Common myeloid progenitor, CD34-positive (primary cell): ENCODE measurements around the gene UBE2S. TPM values are rescaled to one million over a fixed set of nuclear protein-coding genes. Genes with fewer than 3 reads are reported as not detected.
"Not testable (repeated sequence)": the region's sequence is repeated elsewhere in the genome, so short reads cannot be mapped to it uniquely, and the experiment has no call there.

Experiments
- CTCF ChIA-PET: fragments of 350-600 bp; sonication (Branson Sonifier 250); formaldehyde crosslinking; loops from one replicate; lab custom pipeline; 2021; ENCODE audit warnings: antibody characterized with exemption; lab: Charles Lee
- POLR2A ChIA-PET: fragments of 350-600 bp; sonication (Branson Sonifier 250); formaldehyde crosslinking; loops from one replicate; lab custom pipeline; 2021; ENCODE audit warnings: antibody characterized with exemption; lab: Charles Lee
- DNase-seq, 3 donors: peaks; one replicate each; pipeline versions ENCODE4 v3.0.0 to v3.0.0-alpha.2; 2013
- H3K27ac ChIP-seq, 2 experiments: 1 replicate in 1 of 2; 2 replicates in 1 of 2; pipeline ENCODE4 v1.7.0; 2013; ENCODE audit warnings: inconsistent platforms in 2 of 2, low read length in 2 of 2, mild to moderate bottlenecking in 2 of 2, low read depth in 1 of 2, moderate library complexity in 1 of 2; ENCODE audit not compliant: severe bottlenecking in 2 of 2, insufficient read depth in 1 of 2, poor library complexity in 1 of 2
- H3K27me3 ChIP-seq, 5 experiments: replicated peaks in 2 of 5; 1 replicate in 3 of 5; 2 replicates in 2 of 5; pipeline versions ENCODE4 v1.6.1 to v1.7.0; 2013; ENCODE audit warnings: low read length in 4 of 5, mild to moderate bottlenecking in 2 of 5, moderate library complexity in 2 of 5, inconsistent platforms in 1 of 5; ENCODE audit not compliant: insufficient read depth in 5 of 5, control insufficient read depth in 4 of 5
- H3K36me3 ChIP-seq, 4 experiments: 1 replicate in 2 of 4; 2 replicates in 2 of 4; pipeline versions ENCODE4 v1.6.1 to v1.7.0; 2013; ENCODE audit warnings: low read length in 3 of 4, control low read depth in 1 of 4, mild to moderate bottlenecking in 1 of 4; ENCODE audit not compliant: control insufficient read depth in 4 of 4, insufficient read depth in 4 of 4
- H3K4me1 ChIP-seq, 4 experiments: 1 replicate in 3 of 4; 2 replicates in 1 of 4; pipeline versions ENCODE4 v1.6.1 to v1.7.1; 2013; ENCODE audit warnings: low read length in 3 of 4, mild to moderate bottlenecking in 3 of 4, control low read depth in 1 of 4, inconsistent platforms in 1 of 4, moderate library complexity in 1 of 4; ENCODE audit not compliant: control insufficient read depth in 4 of 4, insufficient read depth in 4 of 4; ENCODE audit errors: control extremely low read depth in 1 of 4
- H3K4me3 ChIP-seq, 7 experiments: 1 replicate in 4 of 7; 2 replicates in 3 of 7; pipeline versions ENCODE4 v1.5.1 to v1.7.0; 2013; ENCODE audit warnings: mild to moderate bottlenecking in 7 of 7, low read length in 6 of 7, moderate library complexity in 6 of 7, inconsistent platforms in 2 of 7, low read depth in 2 of 7, control low read depth in 1 of 7; ENCODE audit not compliant: insufficient read depth in 4 of 7, control insufficient read depth in 1 of 7; ENCODE audit errors: extremely low read depth in 1 of 7
- H3K9me3 ChIP-seq, 5 experiments: 1 replicate in 4 of 5; 2 replicates in 1 of 5; pipeline versions ENCODE4 v1.6.1 to v1.7.1; 2013; ENCODE audit warnings: low read length in 4 of 5, mild to moderate bottlenecking in 2 of 5, inconsistent platforms in 1 of 5, low read depth in 1 of 5, moderate library complexity in 1 of 5; ENCODE audit not compliant: control insufficient read depth in 4 of 5, insufficient read depth in 2 of 5; ENCODE audit errors: control extremely low read depth in 1 of 5
- WGBS: methylation state at CpG from one replicate; pipeline ENCODE4 v1.1.5; 2013; ENCODE audit not compliant: insufficient coverage; 5-methylcytosine and 5-hydroxymethylcytosine counted together
- polyA plus RNA-seq: library from polyadenylated mRNA; unstranded; fragments of 120-200 nt; gene quantifications from one replicate; pipeline ENCODE4 v1.2.1, GENCODE V29; 2013

Gene UBE2S
- polyA plus RNA-seq, result 38.6 TPM

DNA sequence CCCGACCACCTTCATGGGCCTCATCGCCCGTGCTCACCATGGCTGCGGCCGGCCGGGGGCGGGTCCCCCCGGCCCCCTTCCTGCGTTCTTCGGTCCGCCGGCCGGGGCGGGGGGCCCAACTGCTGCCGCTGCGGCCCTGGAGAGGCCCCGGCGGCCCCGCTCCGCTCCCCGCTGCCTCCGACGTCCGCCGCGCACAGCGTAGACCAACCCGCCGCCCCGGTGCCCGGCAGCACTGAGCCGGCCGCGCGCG is at the start of gene UBE2S:
Gene UBE2S (minus strand): TSS at position 239 of the 250 bp plus-strand sequence. CDS start 199 bp downstream, at position 40.
- CTCF ChIA-PET, H3K27me3 ChIP-seq, H3K9me3 ChIP-seq, DNase-seq: not testable (repeated sequence)
- peaks cover 4 to 37% (median 27%) of the 10 kb centered on the region in 4 experiments for H3K36me3 ChIP-seq
- POLR2A ChIA-PET, result interaction anchor here (0.6 to 1.6 kb wide), 17 partner anchors 11 to 153 kb away, joined by 3 to 15 read pairs (median 5); partner anchors contain the start of genes HSPBP1, ISOC2, KMT5C and PPP6R1
- WGBS, result 0% methylated on average over 19 of the region's 36 CpGs
- H3K27ac ChIP-seq, result peak within 1 kb of the TSS; percentile 88 to 94
- H3K4me3 ChIP-seq, result peak within 1 kb of the TSS; percentile 68 to 87 (median 80)
- peaks cover 5 to 24% (median 22%) of the 10 kb centered on the region in 4 experiments for H3K4me1 ChIP-seq

DNA sequence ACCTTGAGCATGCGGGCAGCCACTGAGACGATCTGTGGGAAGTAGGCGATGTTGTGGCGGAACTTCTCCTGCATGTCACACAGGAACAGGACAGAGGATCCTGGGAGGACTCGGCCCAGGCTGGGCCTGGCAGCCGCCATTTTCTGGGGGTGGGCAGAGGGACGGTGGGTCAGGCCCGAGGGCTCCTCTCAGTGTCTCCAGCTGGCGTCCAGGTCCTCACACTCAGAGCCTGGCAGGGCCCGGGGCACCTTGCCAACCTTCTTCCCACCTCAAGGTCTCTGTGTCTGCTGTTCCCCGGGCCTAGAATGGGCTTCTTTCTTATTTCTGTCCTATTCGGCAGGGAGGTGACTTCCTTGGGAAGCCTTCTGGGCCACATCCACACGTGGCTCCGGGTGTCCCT is 48.8 kb upstream of the UBE2S start:
- POLR2A ChIA-PET, result no interaction called here
- CTCF ChIA-PET, result no interaction called here
- H3K9me3 ChIP-seq, result no peaks in the 10 kb centered on the region
- H3K36me3 ChIP-seq, result peaks cover 0 to 17% (median 10%) of the 10 kb centered on the region in 4 experiments
- peaks cover 0 to 26% (median 22%) of the 10 kb centered on the region in 4 experiments for H3K4me1 ChIP-seq
- WGBS, result 97% methylated on average over 14 of the region's 14 CpGs
- H3K27ac ChIP-seq, result no peak overlapping the region
- H3K4me3 ChIP-seq, result no peak overlapping the region
- no peak for DNase-seq
- H3K27me3 ChIP-seq, result peaks cover 0 to 17% (median 7%) of the 10 kb centered on the region in 5 experiments

GRCh38 chr19:55455576-55456235 is 48.1 kb upstream of the UBE2S start:
- Histone ChIP-seq H3K36me3 (peaks cover 0 to 17% (median 10%) of the 10 kb centered on the region in 4 experiments), H3K4me1 (peaks cover 0 to 23% (median 18%) of the 10 kb centered on the region in 4 experiments), H3K9me3 (no peaks in the 10 kb centered on the region), H3K27ac (no peak overlapping the region), H3K27me3 (peaks cover 0 to 22% (median 7%) of the 10 kb centered on the region in 5 experiments), H3K4me3 (no peak overlapping the region)
- ChIA-PET CTCF (no interaction called here), POLR2A (no interaction called here)
- WGBS, result 94% methylated on average over 8 of the region's 11 CpGs
- DNase-seq, result no peak

- H3K4me1 ChIP-seq, result peaks cover 0 to 18% (median 11%) of the 10 kb centered on the region in 4 experiments
- H3K4me3 ChIP-seq, result no peak overlapping the region
- peaks cover 0 to 30% (median 11%) of the 10 kb centered on the region in 5 experiments for H3K27me3 ChIP-seq
- H3K27ac ChIP-seq, result no peak overlapping the region
- peaks cover 0 to 17% (median 10%) of the 10 kb centered on the region in 4 experiments for H3K36me3 ChIP-seq
- CTCF ChIA-PET, result interaction anchor here (1.9 kb wide), 1 partner anchor 314 kb away, joined by 10 read pairs; no protein-coding TSS in a partner anchor
- DNase-seq, result peak in 2 of 3 donors; percentile 61 to 68
- POLR2A ChIA-PET, result no interaction called here
- H3K9me3 ChIP-seq, result no peaks in the 10 kb centered on the region
- WGBS, result 83% methylated on average over 12 of the region's 14 CpGs
Measured at GRCh38 chr19:55454787-55455243, 47.2 kb upstream of the UBE2S start.

DNA sequence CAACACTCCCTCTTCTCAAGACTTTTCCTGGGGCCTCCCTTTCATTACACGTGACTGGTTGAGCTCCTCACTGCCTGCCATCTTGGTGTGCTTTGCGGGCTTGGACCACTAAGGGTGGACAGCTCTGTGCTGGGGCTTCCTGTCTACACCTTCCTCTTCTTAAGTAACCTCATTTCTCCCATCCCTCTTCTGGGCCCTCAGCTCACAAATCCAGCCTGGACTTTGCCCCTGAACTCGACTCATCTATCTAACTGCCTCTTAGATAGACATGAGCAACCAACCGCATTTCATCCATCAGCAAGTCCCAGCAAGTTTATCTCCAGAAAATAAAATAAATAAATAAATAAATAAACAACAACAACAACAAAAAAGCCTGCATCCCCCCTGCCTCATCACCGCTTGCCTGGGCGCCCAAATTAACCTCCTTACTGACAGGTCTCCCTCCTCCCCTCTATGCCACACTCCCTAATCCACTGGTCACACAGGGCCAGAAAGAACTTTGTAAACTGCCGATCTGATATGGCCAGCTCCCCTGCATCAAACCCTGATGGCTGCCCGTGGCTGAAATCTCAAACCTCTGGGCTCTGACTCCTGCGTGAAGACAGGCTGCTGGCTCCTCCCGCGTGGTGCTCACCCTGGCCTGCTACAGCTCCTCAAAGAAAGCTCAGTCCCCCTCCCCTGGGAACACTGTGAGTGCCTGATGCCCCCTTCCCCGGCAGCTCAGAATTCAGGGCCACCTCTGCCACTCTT is 46.1 kb upstream of the UBE2S start:
- CTCF ChIA-PET, result interaction anchor here (0.6 to 1.9 kb wide), 10 partner anchors 8 to 312 kb away, joined by 3 to 10 read pairs (median 3); no protein-coding TSS in a partner anchor
- 95% methylated on average over 11 of the region's 12 CpGs for WGBS
- Histone ChIP-seq H3K4me3 (no peak overlapping the region), H3K27ac (no peak overlapping the region), H3K36me3 (peaks cover 0 to 17% (median 10%) of the 10 kb centered on the region in 4 experiments), H3K9me3 (no peaks in the 10 kb centered on the region), H3K27me3 (peaks cover 0 to 41% (median 17%) of the 10 kb centered on the region in 5 experiments), H3K4me1 (peaks cover 0 to 18% (median 10%) of the 10 kb centered on the region in 4 experiments)
- POLR2A ChIA-PET, result interaction anchor here (1.2 kb wide), 1 partner anchor 45 kb away, joined by 3 read pairs; no protein-coding TSS in a partner anchor
- no peak for DNase-seq

DNA sequence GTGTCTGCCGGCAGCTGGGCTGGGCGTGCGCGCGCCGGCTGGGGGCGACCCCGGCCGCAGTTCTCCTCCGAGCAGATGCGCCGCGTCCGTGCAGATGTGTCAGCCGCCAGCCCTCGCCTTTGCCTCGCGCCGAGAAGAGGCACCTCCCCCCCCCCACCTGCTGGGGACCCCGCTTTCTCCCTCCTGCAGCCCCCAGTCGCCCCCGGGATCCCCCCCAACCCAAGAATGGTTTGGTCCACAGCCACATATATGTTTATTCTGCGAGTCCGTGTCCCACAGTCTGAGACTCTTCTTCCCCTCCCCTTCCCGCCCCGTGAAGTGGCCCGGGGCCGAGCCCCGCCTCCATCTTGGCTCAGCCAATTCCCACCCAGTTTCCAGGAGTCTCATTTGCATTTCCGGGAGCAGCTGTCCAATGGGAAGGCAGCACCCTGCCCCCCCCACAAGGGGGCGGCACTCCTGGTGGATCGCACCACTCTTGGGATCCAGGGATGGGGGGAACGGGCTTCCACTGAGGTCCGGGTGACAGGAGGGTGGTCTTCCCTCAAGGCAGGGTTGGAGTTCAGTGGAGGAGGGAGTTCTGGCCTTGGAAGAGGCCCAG is 45.3 kb upstream of the UBE2S start:
- DNase-seq, result peak; percentile 76 to 86 (median 84)
- Histone ChIP-seq H3K4me1 (peaks cover 0 to 18% (median 10%) of the 10 kb centered on the region in 4 experiments), H3K27ac (no peak overlapping the region), H3K27me3 (peaks cover 0 to 48% (median 18%) of the 10 kb centered on the region in 5 experiments), H3K9me3 (no peaks in the 10 kb centered on the region), H3K4me3 (peak overlapping the region in 1 of 7 experiments; percentile 38), H3K36me3 (peaks cover 0 to 17% (median 9%) of the 10 kb centered on the region in 4 experiments)
- ChIA-PET POLR2A (interaction anchor here (0.6 kb wide), 1 partner anchor 1362 kb away, joined by 3 read pairs; no protein-coding TSS in a partner anchor), CTCF (interaction anchor here (0.5 to 1.9 kb wide), 7 partner anchors 8 to 312 kb away, joined by 3 to 10 read pairs (median 5); no protein-coding TSS in a partner anchor)
- WGBS, result 48% methylated on average over 17 of the region's 34 CpGs
